Measurements from ENCODE around the gene MCRIP1.
A peak's percentile ranks its signal among the peaks of the same experiment; 100 is the strongest.

DNA sequence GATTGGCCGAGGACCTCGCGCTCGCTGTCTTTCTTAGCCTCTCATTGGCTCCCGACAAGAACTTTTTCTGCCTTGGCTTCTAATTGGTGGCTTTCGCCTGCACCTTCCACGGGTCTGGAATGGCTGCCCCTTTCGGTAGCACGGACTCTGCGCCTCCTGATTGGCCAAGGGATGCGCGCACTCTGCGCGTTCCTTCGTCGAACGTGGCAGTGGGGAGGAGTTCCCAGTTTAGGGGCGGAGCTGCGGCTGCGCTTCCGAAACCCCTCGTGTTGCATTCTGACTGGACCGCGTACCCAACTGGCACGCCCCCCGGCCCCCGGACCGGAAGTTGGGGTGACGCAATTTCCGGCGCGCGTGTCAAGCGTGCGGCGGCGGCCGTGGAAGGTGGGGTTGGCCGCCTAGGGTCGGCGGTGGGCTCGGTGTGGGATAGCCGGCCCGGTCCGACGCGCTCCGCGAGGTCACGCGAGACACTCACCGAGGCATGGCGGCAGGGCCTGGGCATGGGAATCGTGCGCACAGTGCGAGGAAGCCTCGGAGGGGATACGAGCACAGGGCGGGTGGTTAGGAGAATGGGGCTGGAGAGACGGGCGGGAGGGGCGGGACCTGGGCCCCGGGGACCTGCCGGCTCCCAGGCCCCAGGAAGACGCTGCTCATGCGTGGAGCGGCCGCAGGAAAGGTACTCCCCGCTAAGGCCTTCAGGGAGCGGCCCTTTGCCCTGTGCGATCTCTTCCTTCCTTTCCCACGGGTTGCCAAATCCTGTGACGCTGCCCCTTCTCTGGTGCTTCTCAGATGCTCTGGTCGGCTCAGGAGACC, 27.9 kb upstream of the MCRIP1 start:
- TF ChIP-seq KAT7 (CRISPR knock-in tag; IDR thresholded peaks at IDR 0.05; ENCODE audit: borderline replicate concordance) (0 out of 2 replicates have a peak, but pooled peaks have one; percentile 15), SMAD3 (CRISPR knock-in tag; IDR thresholded peaks at IDR 0.05; ENCODE audit: borderline replicate concordance) (0 out of 2 replicates have a peak, but pooled peaks have one; percentile 17), CTCF (IDR thresholded peaks at IDR 0.05) (no peak), NR2C2 (CRISPR knock-in tag; IDR thresholded peaks at IDR 0.05) (no peak), ELF4 (CRISPR knock-in tag; IDR thresholded peaks at IDR 0.05; ENCODE audit: low read depth) (no peak)
- TF ChIP-seq, protein P1, sequence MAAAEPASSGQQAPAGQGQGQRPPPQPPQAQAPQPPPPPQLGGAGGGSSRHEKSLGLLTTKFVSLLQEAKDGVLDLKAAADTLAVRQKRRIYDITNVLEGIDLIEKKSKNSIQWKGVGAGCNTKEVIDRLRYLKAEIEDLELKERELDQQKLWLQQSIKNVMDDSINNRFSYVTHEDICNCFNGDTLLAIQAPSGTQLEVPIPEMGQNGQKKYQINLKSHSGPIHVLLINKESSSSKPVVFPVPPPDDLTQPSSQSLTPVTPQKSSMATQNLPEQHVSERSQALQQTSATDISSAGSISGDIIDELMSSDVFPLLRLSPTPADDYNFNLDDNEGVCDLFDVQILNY (CRISPR knock-in tag; IDR thresholded peaks at IDR 0.05): no peak
